Activated CD8-positive, alpha-beta memory T cell treated with anti-CD3 and anti-CD28 coated beads for 24 hours (primary cell): ENCODE results near the gene GAB2.

Source experiments
- DNase-seq: peaks from one replicate; pipeline ENCODE4 v3.0.0-alpha.2; 2020

GAB2 gene

DNA sequence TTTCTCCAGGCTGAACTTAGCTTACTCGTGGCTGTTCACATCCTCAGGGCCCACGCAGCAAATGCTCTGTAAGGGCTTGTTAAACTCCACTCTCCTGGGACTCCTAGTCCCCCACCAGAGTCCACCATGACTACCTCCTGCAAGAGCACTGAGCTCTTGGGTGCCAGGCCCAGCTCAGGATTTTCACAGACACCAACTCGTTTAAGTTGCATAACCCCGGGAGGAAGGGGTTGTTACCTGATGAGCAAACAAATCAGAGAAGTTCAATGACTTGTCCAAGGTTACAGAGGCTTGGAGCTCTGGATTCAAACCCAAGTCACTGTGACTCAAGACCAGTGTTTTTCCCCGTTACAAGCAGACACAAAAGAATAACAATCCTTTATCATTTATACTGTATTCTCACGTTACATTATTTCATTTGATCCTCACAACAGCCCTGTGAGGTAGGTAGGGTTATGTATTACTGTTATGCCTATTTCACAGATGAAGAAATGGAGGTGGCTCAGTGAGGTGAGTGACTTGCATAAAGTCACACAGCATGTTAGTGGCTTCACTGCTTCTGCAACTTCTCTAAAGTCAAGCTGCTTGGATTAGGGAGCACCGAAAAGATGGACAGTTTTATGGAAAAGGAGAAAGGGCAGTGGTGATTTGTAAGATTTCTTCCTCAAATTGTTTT is 246.6 kb downstream of the GAB2 start:
- no peak for DNase-seq

DNA sequence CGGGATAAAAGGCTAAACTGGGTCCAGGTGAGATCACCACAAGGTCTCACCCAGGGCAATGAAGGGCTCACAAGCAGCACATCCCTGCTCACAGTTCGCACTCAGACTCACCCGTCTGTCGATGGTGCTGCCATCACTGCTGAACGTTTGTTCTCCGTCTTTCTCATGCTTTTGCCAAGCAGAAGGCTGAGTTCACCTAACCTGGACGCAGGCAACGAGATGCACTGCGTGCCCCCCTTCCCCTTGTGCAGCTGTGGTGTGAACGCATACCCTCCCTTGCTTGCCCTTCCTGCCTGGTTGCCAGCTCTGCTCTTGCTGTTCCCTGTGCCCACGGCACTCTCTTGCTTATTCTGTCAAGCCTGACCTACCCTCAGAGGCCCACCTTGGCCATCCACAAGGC is 247.2 kb downstream of the GAB2 start:
- no peak for DNase-seq

DNA sequence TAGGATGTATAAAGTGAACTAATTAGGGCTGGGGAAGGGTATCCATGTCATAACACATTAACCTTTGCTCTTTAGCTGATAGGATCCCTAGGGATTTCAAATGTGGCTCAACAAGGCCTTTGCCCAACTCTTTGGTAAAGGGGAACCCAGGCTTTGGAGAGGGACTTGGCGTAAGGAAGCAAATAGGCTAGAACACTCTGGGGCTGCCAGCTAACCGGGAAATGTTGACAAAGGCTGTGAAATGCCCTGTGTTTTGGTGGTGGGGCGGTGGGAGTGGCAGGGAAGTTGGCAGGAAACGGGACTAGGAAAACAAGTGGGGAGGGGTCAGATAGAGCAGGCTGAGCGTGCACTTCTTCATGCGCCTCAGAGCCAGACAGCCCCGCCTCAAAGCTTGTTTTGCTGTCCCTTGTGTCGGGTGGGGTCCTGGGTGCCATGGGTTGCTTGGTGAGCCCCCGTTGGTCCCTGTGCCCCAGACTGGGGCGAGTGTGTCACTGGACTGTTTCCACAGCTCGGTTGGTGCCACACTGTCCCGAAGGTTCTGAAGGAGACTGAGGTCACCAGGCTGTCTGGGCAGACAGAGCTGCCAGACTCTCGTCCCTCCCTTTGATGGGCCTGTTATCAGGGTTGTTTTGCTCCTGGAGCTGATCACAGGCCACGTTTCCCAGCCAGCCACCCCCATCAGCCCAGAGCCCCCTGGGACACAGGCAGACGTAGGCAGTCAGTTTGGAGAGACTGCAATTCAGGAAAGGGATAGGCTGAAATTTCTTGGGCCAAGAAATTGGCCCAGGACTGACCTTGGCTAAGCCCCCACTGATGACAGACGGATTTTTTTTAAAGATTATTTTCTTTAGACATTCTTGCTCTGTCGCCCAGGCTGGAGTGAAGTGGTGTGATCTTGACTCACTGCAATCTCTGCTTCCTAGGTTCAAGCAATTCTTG is 248.8 kb downstream of the GAB2 start:
- DNase-seq, result no peak

DNA sequence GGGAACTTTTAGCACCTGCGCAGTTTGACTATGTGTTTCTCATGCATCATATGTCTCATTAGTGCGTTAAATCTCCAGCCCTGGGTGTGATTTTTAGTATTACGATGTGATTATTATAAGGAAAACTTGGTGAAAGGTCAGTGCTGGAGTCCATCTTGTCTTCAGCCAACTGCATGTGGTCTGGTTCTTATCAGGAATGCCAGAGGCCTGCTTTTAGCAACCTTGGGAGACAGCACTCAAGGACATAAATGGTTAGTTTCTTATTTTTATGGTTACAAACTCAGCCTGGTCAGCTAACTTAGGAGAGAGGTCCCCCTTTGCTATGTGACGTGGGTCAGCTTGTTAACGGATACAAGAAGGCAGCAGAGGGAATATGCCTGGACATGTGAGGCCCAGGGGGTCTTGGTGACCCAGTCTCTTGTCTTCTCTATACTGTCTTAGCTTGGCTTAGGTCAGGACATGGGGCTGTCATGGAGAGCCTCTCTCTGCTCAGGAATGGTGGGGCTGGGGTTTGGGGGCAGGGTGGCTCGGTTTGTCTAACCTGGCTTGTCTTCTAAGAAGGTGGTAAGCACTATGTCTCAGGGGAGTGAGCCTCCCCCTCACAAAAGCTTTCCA is 250.7 kb downstream of the GAB2 start:
- no peak for DNase-seq
